H9 (cell line): ENCODE measurements around the gene TMEM39B. TPM values are rescaled to one million over a fixed set of nuclear protein-coding genes. Genes with fewer than 3 reads are reported as not detected.

Experiments
- DNase-seq: peaks from one replicate; pipeline ENCODE4 v3.0.0-alpha.2; 2017
- H2AFZ ChIP-seq: one replicate; pipeline ENCODE4 v1.6.1; 2013; ENCODE audit warnings: mild to moderate bottlenecking, low read length, control low read depth, moderate library complexity
- H2AK5ac ChIP-seq: 2 replicates; pipeline ENCODE4 v1.6.1; 2013; ENCODE audit warnings: low read length, control low read depth, mixed read lengths; ENCODE audit not compliant: insufficient read length
- H2BK120ac ChIP-seq: one replicate; pipeline ENCODE4 v1.6.1; 2013; ENCODE audit warnings: low read depth, mild to moderate bottlenecking, low read length, control low read depth, inconsistent platforms; ENCODE audit not compliant: poor library complexity, severe bottlenecking
- H2BK12ac ChIP-seq: 2 replicates; pipeline ENCODE4 v1.6.1; 2013; ENCODE audit warnings: low read length, control low read depth, mixed read lengths, low read depth; ENCODE audit not compliant: insufficient read length
- H2BK15ac ChIP-seq: 2 replicates; pipeline ENCODE4 v1.6.1; 2013; ENCODE audit warnings: low read depth, low read length, control low read depth
- H2BK20ac ChIP-seq: one replicate; pipeline ENCODE4 v1.6.1; 2013; ENCODE audit warnings: low read depth, mild to moderate bottlenecking, low read length, control low read depth, inconsistent platforms; ENCODE audit not compliant: poor library complexity, severe bottlenecking
- H2BK5ac ChIP-seq: 2 replicates; pipeline ENCODE4 v1.6.1; 2013; ENCODE audit warnings: low read length, control low read depth, mixed read lengths; ENCODE audit not compliant: insufficient read length
- H3K14ac ChIP-seq: 2 replicates; pipeline ENCODE4 v1.6.1; 2013; ENCODE audit warnings: low read length, control low read depth; ENCODE audit not compliant: insufficient read depth
- H3K18ac ChIP-seq: 2 replicates; pipeline ENCODE4 v1.6.1; 2013; ENCODE audit warnings: low read depth, mild to moderate bottlenecking, mixed read lengths, low read length, control low read depth; ENCODE audit not compliant: insufficient read length
- H3K23ac ChIP-seq: 2 replicates; pipeline ENCODE4 v1.6.1; 2013; ENCODE audit warnings: low read length, control low read depth, mixed read lengths, low read depth; ENCODE audit not compliant: insufficient read length
- H3K23me2 ChIP-seq: 2 replicates; pipeline ENCODE4 v1.6.1; 2013; ENCODE audit warnings: low read depth, mild to moderate bottlenecking, mixed read lengths, low read length, control low read depth; ENCODE audit not compliant: insufficient read length, poor library complexity, severe bottlenecking
- H3K27ac ChIP-seq: 2 replicates; pipeline ENCODE4 v1.5.1; 2013; ENCODE audit warnings: low read length, control low read depth, mixed read lengths, low read depth; ENCODE audit not compliant: insufficient read length
- H3K27me3 ChIP-seq: 2 replicates; pipeline ENCODE4 v1.6.1; 2013; ENCODE audit warnings: low read length, control low read depth, inconsistent platforms; ENCODE audit not compliant: insufficient read depth
- H3K4ac ChIP-seq: 2 replicates; pipeline ENCODE4 v1.6.1; 2013; ENCODE audit warnings: low read depth, mild to moderate bottlenecking, control low read depth, inconsistent platforms, low read length, moderate library complexity
- H3K4me1 ChIP-seq: 2 replicates; pipeline ENCODE4 v1.6.1; 2013; ENCODE audit warnings: low read length, control low read depth, inconsistent platforms; ENCODE audit not compliant: insufficient read depth
- H3K4me2 ChIP-seq: 2 replicates; pipeline ENCODE4 v1.6.1; 2013; ENCODE audit warnings: low read length, control low read depth, mixed read lengths; ENCODE audit not compliant: insufficient read length, insufficient read depth
- H3K56ac ChIP-seq: 2 replicates; pipeline ENCODE4 v1.6.1; 2013; ENCODE audit warnings: low read depth, mild to moderate bottlenecking, mixed read lengths, low read length, control low read depth; ENCODE audit not compliant: insufficient read length
- H3K79me1 ChIP-seq: 2 replicates; pipeline ENCODE4 v1.6.1; 2013; ENCODE audit warnings: low read depth, mild to moderate bottlenecking, moderate library complexity, low read length, control low read depth, inconsistent platforms; ENCODE audit not compliant: insufficient read depth, poor library complexity, severe bottlenecking
- H3K79me2 ChIP-seq: 2 replicates; pipeline ENCODE4 v1.6.1; 2013; ENCODE audit warnings: low read length, control low read depth, inconsistent platforms; ENCODE audit not compliant: insufficient read depth
- H3K9ac ChIP-seq: 2 replicates; pipeline ENCODE4 v1.6.1; 2013; ENCODE audit warnings: low read length, control low read depth, mixed read lengths; ENCODE audit not compliant: insufficient read length; ENCODE audit errors: extremely low read depth
- H3K9me3 ChIP-seq: one replicate; pipeline ENCODE4 v1.6.1; 2013; ENCODE audit warnings: low read depth, low read length, inconsistent platforms; ENCODE audit not compliant: control insufficient read depth
- H3T11ph ChIP-seq: one replicate; pipeline ENCODE4 v1.6.1; 2013; ENCODE audit warnings: mild to moderate bottlenecking, low read length, control low read depth, inconsistent platforms
- H4K20me1 ChIP-seq: one replicate; pipeline ENCODE4 v1.6.1; 2013; ENCODE audit not compliant: control insufficient read depth, insufficient read length, insufficient read depth
- H4K5ac ChIP-seq: 2 replicates; pipeline ENCODE4 v1.6.1; 2013; ENCODE audit warnings: low read depth, mild to moderate bottlenecking, mixed read lengths, low read length, control low read depth; ENCODE audit not compliant: insufficient read length
- H4K8ac ChIP-seq: replicated peaks from 2 replicates; pipeline ENCODE4 v1.6.1; 2013; ENCODE audit warnings: low read length, control low read depth, mixed read lengths, low read depth; ENCODE audit not compliant: insufficient read length
- H4K91ac ChIP-seq: 2 replicates; pipeline ENCODE4 v1.6.1; 2013; ENCODE audit warnings: low read depth, mild to moderate bottlenecking, moderate library complexity, mixed read lengths, low read length, control low read depth; ENCODE audit not compliant: insufficient read length
- H3K27ac Mint-ChIP-seq, 3 experiments: 2 replicates in 2 of 3; 3 replicates in 1 of 3; pipeline ENCODE4 v1.8.0; 2020 to 2021; ENCODE audit warnings: mixed read lengths in 3 of 3, mild to moderate bottlenecking in 1 of 3, moderate library complexity in 1 of 3
- H3K27me3 Mint-ChIP-seq: 2 replicates; pipeline ENCODE4 v1.8.0; 2021; ENCODE audit warnings: low read depth, mild to moderate bottlenecking, moderate library complexity, mixed read lengths
- H3K36me3 Mint-ChIP-seq, 3 experiments: 2 replicates in 2 of 3; 3 replicates in 1 of 3; pipeline ENCODE4 v1.8.0; 2020 to 2021; ENCODE audit warnings: low read depth in 3 of 3, mixed read lengths in 3 of 3; ENCODE audit not compliant: insufficient read depth in 1 of 3
- H3K4me1 Mint-ChIP-seq, 2 experiments: 2 replicates each; pipeline ENCODE4 v1.8.0; 2020; ENCODE audit warnings: mixed read lengths in 2 of 2
- H3K4me3 Mint-ChIP-seq, 2 experiments: 2 replicates in 1 of 2; 3 replicates in 1 of 2; pipeline ENCODE4 v1.8.0; 2020 to 2021; ENCODE audit warnings: mild to moderate bottlenecking in 2 of 2, mixed read lengths in 2 of 2, moderate library complexity in 1 of 2
- H3K9me3 Mint-ChIP-seq, 2 experiments: 2 replicates in 1 of 2; 3 replicates in 1 of 2; pipeline ENCODE4 v1.8.0; 2020; ENCODE audit warnings: mild to moderate bottlenecking in 2 of 2, mixed read lengths in 2 of 2, moderate library complexity in 1 of 2
- CTCF ChIP-seq: fragments of 200-600 bp; sonication (generic); conservative IDR thresholded peaks from 3 replicates; pipeline ENCODE4 v1.8.0; 2021; ENCODE audit warnings: antibody characterized with exemption, mild to moderate bottlenecking
- WGBS: extraction: QIAGEN DNeasy Blood & Tissue Kit; methylation state at CpG from one replicate; pipeline ENCODE4 v1.1.7; 2013; ENCODE audit warnings: missing lambda C conversion rate, low lambda C conversion rate, mixed read lengths; ENCODE audit not compliant: insufficient read length; ENCODE audit errors: extremely low coverage; 5-methylcytosine and 5-hydroxymethylcytosine counted together
- total RNA-seq: library from RNA; stranded (reverse); gene quantifications from 2 replicates; pipeline ENCODE4 v1.2.1, GENCODE V29; 2021

Gene TMEM39B
- total RNA-seq, 1 experiment from 2014 or later, result 27.4 TPM

- no peak for DNase-seq
- Histone ChIP-seq H3K23me2 (no peaks in the 10 kb centered on the region), H4K20me1 (no peaks in the 10 kb centered on the region), H3K4me1 (peaks cover 4% of the 10 kb centered on the region; the same call in 1 of the 2 replicates), H2BK15ac (no peak overlapping the region), H2BK20ac (no peak overlapping the region), H2BK120ac (no peak overlapping the region), H3K4ac (no peak overlapping the region), H4K8ac (no peak overlapping the region), H3K27me3 (no peaks in the 10 kb centered on the region), H4K91ac (no peak overlapping the region), H3K56ac (no peak overlapping the region), H3K4me2 (no peak overlapping the region), H3K79me1 (no peaks in the 10 kb centered on the region), H3K27ac (no peak overlapping the region), H3K79me2 (no peaks in the 10 kb centered on the region), H3K18ac (no peak overlapping the region), H3K23ac (no peak overlapping the region), H3K9ac (no peak overlapping the region), H2AK5ac (no peak overlapping the region), H2BK5ac (no peak overlapping the region), H3K14ac (no peak overlapping the region), H3T11ph (no peak overlapping the region), H4K5ac (no peak overlapping the region), H2AFZ (no peak overlapping the region), H3K9me3 (no peaks in the 10 kb centered on the region), H2BK12ac (no peak overlapping the region)
- Mint-ChIP-seq H3K4me3 (no peak overlapping the region), H3K4me1 (peaks cover 27 to 41% of the 10 kb centered on the region in 2 experiments), H3K27ac (peak overlapping the region in 1 of 3 experiments; percentile 47; a peak in 1 of 7 replicates), H3K36me3 (peaks cover 7 to 17% (median 7%) of the 10 kb centered on the region in 3 experiments), H3K9me3 (no peaks in the 10 kb centered on the region), H3K27me3 (peaks cover 13% of the 10 kb centered on the region)
- no CpG with 5 or more reads among the region's 4 CpGs for WGBS
- no peak for TF ChIP-seq CTCF
These were observed 6.3 kb upstream of the TMEM39B start for GRCh38 chr1:32066489-32066873.
